Upper lobe of left lung (tissue), 4 donors: ENCODE data around the gene PPM1L.

Source experiments
- CTCF ChIP-seq, 6 experiments: fragments of 450-650 bp in 4 of 6; fragments of 200-600 bp in 2 of 6; sonication (generic) in 2 of 6; IDR thresholded peaks; one replicate each; pipeline ENCODE4 v1.5.1; 2016 to 2019; ENCODE audit warnings: antibody characterized with exemption in 6 of 6
- POLR2A ChIP-seq, 4 donors: fragments of 450-650 bp; IDR thresholded peaks; one replicate each; pipeline ENCODE4 v1.5.1; 2016 to 2017; ENCODE audit warnings: antibody characterized with exemption in 4 of 4, mild to moderate bottlenecking in 2 of 4
- POLR2AphosphoS5 ChIP-seq, 2 donors: sonication (generic); formaldehyde crosslinking; IDR thresholded peaks; one replicate each; pipeline ENCODE4 v1.5.1; 2017; ENCODE audit warnings: antibody characterized with exemption in 2 of 2

DNA sequence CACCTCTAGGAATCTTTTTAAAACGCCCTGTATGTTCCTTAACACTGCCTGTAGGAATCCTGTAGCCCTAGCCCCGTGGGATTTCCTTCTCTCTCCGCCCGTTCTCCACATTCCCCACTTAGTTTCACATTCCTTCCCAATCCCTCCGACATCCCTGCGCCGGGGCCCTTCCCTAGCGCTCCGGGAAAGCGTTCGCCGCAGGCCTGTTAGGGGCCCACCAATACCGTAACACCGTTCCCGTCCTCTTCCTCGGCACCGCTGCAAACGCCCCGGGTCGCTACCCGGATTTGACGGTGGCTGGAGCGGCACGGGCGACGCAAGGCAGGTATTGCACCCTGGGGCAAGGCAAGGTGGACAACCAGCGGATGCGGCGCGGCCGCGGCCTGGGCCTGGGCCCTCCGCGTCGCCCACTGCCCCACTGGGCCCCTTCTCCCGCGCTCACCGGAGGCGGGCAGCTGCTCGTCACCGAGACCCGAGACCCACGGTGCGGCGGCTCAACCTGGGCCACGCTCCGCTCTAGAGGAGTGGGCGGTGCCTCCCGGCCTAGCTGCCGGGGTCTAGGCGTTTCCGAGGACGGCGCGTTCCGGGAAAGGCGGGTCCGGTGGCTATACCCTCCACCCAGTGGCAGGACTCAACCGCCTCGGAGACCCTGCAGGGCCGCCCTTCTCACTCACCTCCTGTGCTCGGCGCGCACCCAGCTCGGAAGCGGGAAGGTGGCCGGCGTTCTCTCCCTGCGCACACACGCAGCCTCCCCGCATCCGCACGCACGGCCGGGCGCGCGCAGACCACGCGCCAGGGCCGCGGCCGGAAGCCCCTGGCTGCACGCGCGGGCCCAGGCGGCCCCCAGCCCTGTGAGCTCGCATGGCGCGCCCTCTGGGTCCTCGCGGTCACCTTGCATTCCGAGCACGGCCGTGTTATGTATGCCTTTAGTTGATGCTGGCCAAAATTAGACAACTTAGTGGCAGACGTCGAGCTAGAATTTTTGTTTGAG, 348.8 kb downstream of the PPM1L start, which contains the start of gene B3GALNT1:
- TF ChIP-seq CTCF (IDR thresholded peaks at IDR 0.05) (peak in 3 of 6 experiments; percentile 12 to 22 (median 14)), POLR2A (IDR thresholded peaks at IDR 0.05) (peak in 2 of 4 donors; percentile 44 to 46), POLR2AphosphoS5 (IDR thresholded peaks at IDR 0.05) (peak; percentile 10 to 28)
